Endothelial cell of umbilical vein (primary cell): ENCODE measurements around the gene VAC14. TPM values are rescaled to one million over a fixed set of nuclear protein-coding genes. Genes with fewer than 3 reads are reported as not detected.

Source experiments
- BruUV-seq: library from RNA; stranded (reverse); fragments of 400-500 nt; replicated peaks from 2 replicates; lab custom pipeline; 2021; lab: Mats Ljungman, UMichigan
- CTCF ChIA-PET: fragments of 300-600, 350-600 bp; sonication (Branson Sonifier 250); formaldehyde crosslinking; loops from one replicate; lab custom pipeline; 2021; ENCODE audit warnings: antibody characterized with exemption, inconsistent platforms; lab: Charles Lee
- POLR2A ChIA-PET: fragments of 300-600, 350-600 bp; sonication (Branson Sonifier 250); formaldehyde crosslinking; loops from one replicate; lab custom pipeline; 2021; ENCODE audit warnings: antibody characterized with exemption, inconsistent platforms; lab: Charles Lee
- DNase-seq: peaks from one replicate; pipeline ENCODE4 v3.0.0-alpha.2; 2011; ENCODE audit warnings: low read depth, low spot score
- FAIRE-seq: peaks from 2 replicates; lab custom pipeline; 2011; peaks lifted over from hg19 to GRCh38; lab: Jason Lieb, UNC
- H2AFZ ChIP-seq: 2 replicates; pipeline ENCODE4 v1.6.0; 2012; ENCODE audit warnings: low read depth, low read length, control low read depth, inconsistent platforms
- H3K27ac ChIP-seq: 2 replicates; pipeline ENCODE4 v1.5.1; 2011; ENCODE audit warnings: low read depth, mild to moderate bottlenecking, control low read depth, low read length, moderate library complexity; ENCODE audit not compliant: insufficient read depth
- H3K27me3 ChIP-seq, 2 experiments: 2 replicates each; pipeline versions ENCODE4 v1.6.0 to v1.6.1; 2011; ENCODE audit warnings: low read length in 2 of 2, mixed read lengths in 1 of 2; ENCODE audit not compliant: control insufficient read depth in 2 of 2, insufficient read depth in 2 of 2
- H3K36me3 ChIP-seq, 2 experiments: 2 replicates in 1 of 2; 3 replicates in 1 of 2; pipeline ENCODE4 v1.5.1; 2011; ENCODE audit warnings: low read length in 2 of 2, mild to moderate bottlenecking in 1 of 2, moderate library complexity in 1 of 2; ENCODE audit not compliant: control insufficient read depth in 2 of 2, insufficient read depth in 2 of 2; ENCODE audit errors: extremely low read depth in 1 of 2
- H3K4me1 ChIP-seq: 3 replicates; pipeline ENCODE4 v1.5.1; 2011; ENCODE audit warnings: mild to moderate bottlenecking, low read length; ENCODE audit not compliant: control insufficient read depth, insufficient read depth; ENCODE audit errors: extremely low read depth
- H3K4me2 ChIP-seq: 2 replicates; pipeline ENCODE4 v1.6.1; 2011; ENCODE audit warnings: low read length, control low read depth, mixed read lengths; ENCODE audit not compliant: insufficient read depth
- H3K4me3 ChIP-seq, 3 experiments: fragments of 200-600 bp in 1 of 3; sonication (generic), shearing (Covaris generic) in 1 of 3; replicated peaks in 1 of 3; 2 replicates each; pipeline ENCODE4 v1.5.1; 2011 to 2016; ENCODE audit warnings: control low read depth in 3 of 3, low read length in 3 of 3, mild to moderate bottlenecking in 2 of 3, inconsistent platforms in 1 of 3, low read depth in 1 of 3, moderate library complexity in 1 of 3; ENCODE audit not compliant: insufficient read depth in 1 of 3
- H3K79me2 ChIP-seq: 2 replicates; pipeline ENCODE4 v1.6.0; 2012; ENCODE audit warnings: low read length, inconsistent platforms; ENCODE audit not compliant: control insufficient read depth, insufficient read depth
- H3K9ac ChIP-seq: replicated peaks from 2 replicates; pipeline ENCODE3; 2011; ENCODE audit warnings: low read length, control low read depth; ENCODE audit not compliant: insufficient read depth; ENCODE audit errors: extremely low read depth
- H3K9me1 ChIP-seq: replicated peaks from 3 replicates; pipeline ENCODE4 v1.6.0; 2011; ENCODE audit warnings: mild to moderate bottlenecking, low read length; ENCODE audit not compliant: control insufficient read depth, insufficient read depth; ENCODE audit errors: extremely low read depth
- H3K9me3 ChIP-seq: replicated peaks from 2 replicates; pipeline ENCODE4 v1.5.1; 2012; ENCODE audit warnings: low read length, inconsistent platforms; ENCODE audit not compliant: control insufficient read depth, insufficient read depth
- H4K20me1 ChIP-seq: replicated peaks from 2 replicates; pipeline ENCODE3; 2011; ENCODE audit warnings: mild to moderate bottlenecking, low read length; ENCODE audit not compliant: control insufficient read depth, insufficient read depth; ENCODE audit errors: extremely low read depth
- CTCF ChIP-seq, 2 donors: IDR thresholded peaks; 1 replicate in 1 of 2; 2 replicates in 1 of 2; pipeline ENCODE4 v1.5.1; 2011; ENCODE audit warnings: low read length in 2 of 2, mild to moderate bottlenecking in 2 of 2, moderate library complexity in 2 of 2, control low read depth in 1 of 2, inconsistent platforms in 1 of 2, low read depth in 1 of 2; ENCODE audit not compliant: insufficient read depth in 1 of 2; ENCODE audit errors: extremely low read depth in 1 of 2
- EZH2 ChIP-seq: IDR thresholded peaks from 2 replicates; pipeline ENCODE4 v1.6.1; 2012; ENCODE audit warnings: borderline replicate concordance, low read depth, mild to moderate bottlenecking, moderate library complexity, low read length, inconsistent platforms; ENCODE audit not compliant: severe bottlenecking
- FOS ChIP-seq: IDR thresholded peaks from 2 replicates; pipeline ENCODE4 v1.6.1; 2011; ENCODE audit warnings: mild to moderate bottlenecking, low read length, moderate library complexity, borderline replicate concordance; ENCODE audit not compliant: insufficient read depth
- GATA2 ChIP-seq: IDR thresholded peaks from 2 replicates; pipeline ENCODE4 v1.7.0; 2011; ENCODE audit warnings: low read depth, mild to moderate bottlenecking, moderate library complexity, mixed read lengths, low read length; ENCODE audit not compliant: insufficient read length, insufficient read depth
- JUN ChIP-seq: IDR thresholded peaks from 2 replicates; pipeline ENCODE4 v1.6.1; 2011; ENCODE audit warnings: borderline replicate concordance, low read depth; ENCODE audit not compliant: insufficient read length, insufficient read depth
- MAX ChIP-seq: IDR thresholded peaks from 2 replicates; pipeline ENCODE4 v1.6.1; 2011; ENCODE audit not compliant: insufficient read depth, insufficient read length
- MYC ChIP-seq: IDR thresholded peaks from one replicate; pipeline ENCODE4 v1.6.1; 2011; ENCODE audit warnings: mild to moderate bottlenecking, low read depth, low read length
- POLR2A ChIP-seq: IDR thresholded peaks from 2 replicates; pipeline ENCODE4 v1.6.1; 2012; ENCODE audit warnings: low read depth, mild to moderate bottlenecking, control low read depth, low read length
- POLR2AphosphoS5 ChIP-seq: IDR thresholded peaks from 2 replicates; pipeline ENCODE4 v1.6.1; 2012; ENCODE audit warnings: low read depth, mild to moderate bottlenecking, control low read depth, low read length, moderate library complexity; ENCODE audit not compliant: insufficient read depth
- dilution Hi-C: fragments of 300-500 bp; cut with MboI; formaldehyde crosslinking; loops from one replicate; pipeline ENCODE4 v1.15.0; 2019; ENCODE audit warnings: low sequenced_read_pairs; ENCODE audit not compliant: extremely low pct_ligation_motif_present
- intact Hi-C: fragments of 100-400 bp; cut with micrococcal nuclease; formaldehyde crosslinking; loops from one replicate; pipeline ENCODE4 v1.10.0; 2022
- polyA plus RNA-seq, 4 experiments: library from polyadenylated mRNA; depleted of rRNA in 3 of 4; stranded (reverse) in 3 of 4; unstranded in 1 of 4; fragments of >200 nt; gene quantifications; 2 replicates each; pipeline versions ENCODE4 v1.2.1 to v1.2.3, GENCODE V29; 2011 to 2012; ENCODE audit warnings: missing spikeins in 1 of 4
- total RNA-seq: library from RNA; stranded (reverse); gene quantifications from 2 replicates; pipeline ENCODE4 v1.2.3, GENCODE V29; 2021

VAC14 gene
- total and polyA plus RNA-seq, 2 donors (not counting 3 experiments of a cell fraction or from before 2014, with no cell fraction given) = 37.6 to 57.9 TPM

GRCh38 chr16:70692873-70693671 is 107.9 kb downstream of the VAC14 start:
- no TSS peak for BruUV-seq
- no peak overlapping the region for H2AFZ ChIP-seq
- H3K9ac ChIP-seq = no peak overlapping the region
- ChIA-PET CTCF (no interaction called here), POLR2A (no interaction called here)
- H3K4me2 ChIP-seq = no peak overlapping the region
- H3K27me3 ChIP-seq = no peaks in the 10 kb centered on the region
- DNase-seq = no peak
- H3K9me1 ChIP-seq = no peaks in the 10 kb centered on the region
- H3K9me3 ChIP-seq = no peaks in the 10 kb centered on the region
- H3K79me2 ChIP-seq = no peaks in the 10 kb centered on the region
- TF ChIP-seq EZH2 (no peak), CTCF (IDR thresholded peaks at IDR 0.05; ENCODE audit: extremely low read depth in 1 of 2, insufficient read depth in 1 of 2, low read depth in 1 of 2, low read length in 2 of 2) (no peak), FOS (no peak), MYC (no peak), GATA2 (no peak), MAX (no peak), POLR2A (no peak), POLR2AphosphoS5 (no peak), JUN (no peak)
- dilution Hi-C loops (no loop called here), intact Hi-C loops (no loop called here)
- no peak for FAIRE-seq
- H3K27ac ChIP-seq = no peak overlapping the region
- no peaks in the 10 kb centered on the region for H4K20me1 ChIP-seq
- H3K4me1 ChIP-seq = peaks cover 43% of the 10 kb centered on the region
- H3K4me3 ChIP-seq = no peak overlapping the region
- H3K36me3 ChIP-seq = no peaks in the 10 kb centered on the region
